Right lobe of liver (tissue), 6 donors: ENCODE measurements around the gene RFC3. TPM values are rescaled to one million over a fixed set of nuclear protein-coding genes. Genes with fewer than 3 reads are reported as not detected.

Experiments used
- ATAC-seq, 4 donors: fragments of 200-7000 bp; cut with Tn5 transposase; one replicate each; pipeline ENCODE4 v1.9.1; 2020; ENCODE audit warnings: mild to moderate bottlenecking in 4 of 4, moderate library complexity in 4 of 4
- DNase-seq, 3 donors: peaks; one replicate each; pipeline ENCODE4 v3.0.0-alpha.2; 2020
- H3K27ac ChIP-seq, 3 donors: fragments of 200-600 bp; one replicate each; pipeline ENCODE4 v1.8.0; 2022
- H3K27me3 ChIP-seq, 2 donors: fragments of 200-600 bp; one replicate each; pipeline ENCODE4 v1.8.0; 2022
- H3K36me3 ChIP-seq, 4 donors: fragments of 200-600 bp; sonication (generic) in 1 of 4; one replicate each; pipeline versions ENCODE4 v1.5.1 to v1.8.0; 2017 to 2022; ENCODE audit warnings: control low read depth in 1 of 4
- H3K4me1 ChIP-seq, 4 donors: fragments of 200-600 bp; sonication (generic) in 1 of 4; one replicate each; pipeline versions ENCODE4 v1.5.1 to v1.8.0; 2017 to 2022; ENCODE audit warnings: control low read depth in 1 of 4
- H3K4me3 ChIP-seq, 3 donors: fragments of 200-600 bp; one replicate each; pipeline ENCODE4 v1.8.0; 2022
- H3K9me3 ChIP-seq, 4 donors: fragments of 200-600 bp; sonication (generic) in 1 of 4; one replicate each; pipeline versions ENCODE4 v1.5.1 to v1.8.0; 2017 to 2022; ENCODE audit warnings: control low read depth in 1 of 4
- CTCF ChIP-seq, 4 donors: fragments of 200-600 bp in 3 of 4; fragments of 450-650 bp in 1 of 4; IDR thresholded peaks; one replicate each; pipeline versions ENCODE4 v1.5.1 to v1.8.0; 2016 to 2022; ENCODE audit warnings: antibody characterized with exemption in 4 of 4, mild to moderate bottlenecking in 2 of 4
- POLR2A ChIP-seq: fragments of 450-650 bp; IDR thresholded peaks from one replicate; pipeline ENCODE4 v1.6.1; 2017; ENCODE audit warnings: antibody characterized with exemption, mild to moderate bottlenecking
- WGBS: methylation state at CpG from one replicate; pipeline ENCODE4 v1.1.6; 2018; ENCODE audit warnings: low coverage, low lambda C conversion rate; ENCODE audit not compliant: insufficient coverage; ENCODE audit errors: missing lambda C conversion rate; 5-methylcytosine and 5-hydroxymethylcytosine counted together
- intact Hi-C, 2 donors: fragments of 100-400 bp; cut with DNase I; formaldehyde crosslinking; loops; one replicate each; pipeline versions ENCODE4 v1.11.2 to v1.14.1; 2022
- total RNA-seq, 6 experiments: library from RNA; depleted of rRNA in 2 of 6; stranded (reverse); fragments of >200 nt in 2 of 6; fragmentation: NEBNext Ultra II Directional in 3 of 6; extraction: Animal tissue kit (Norgen Biotek cat#: 25700) in 3 of 6; gene quantifications; one replicate each; pipeline versions ENCODE4 v1.1.0 to v1.2.4, GENCODE V29; 2016 to 2023
- donor health status: DM: no; HTN: yes; CAD: no.
- donor health status: DM: no; HTN: no; CAD: no.
- donor health status: DM: no; HTN: no; CAD: no.
- donor health status: DM: no; HTN: yes; CAD: no.
- donor health status: DM: no; HTN: yes; CAD: no.

RFC3 gene
- total RNA-seq, 6 experiments from 2014 or later: 1.6 to 10.0 (median 2.4) TPM

- intact Hi-C loops: no loop called here
- no peak for TF ChIP-seq POLR2A
- no peak for TF ChIP-seq CTCF (IDR thresholded peaks at IDR 0.05)
- 17% methylated on average over 6 of the region's 6 CpGs for WGBS
- H3K9me3 ChIP-seq: no peaks in the 10 kb centered on the region
- DNase-seq: no peak
- no peaks in the 10 kb centered on the region for H3K4me1 ChIP-seq
- no peak overlapping the region for H3K27ac ChIP-seq
- H3K27me3 ChIP-seq: no peaks in the 10 kb centered on the region
- no peaks in the 10 kb centered on the region for H3K36me3 ChIP-seq
- peak; percentile 36 to 62 (median 62) for ATAC-seq
- peak overlapping the region; percentile 18 to 38 (median 32) for H3K4me3 ChIP-seq
Observed at GRCh38 chr13:33787051-33787591, 30.8 kb upstream of the RFC3 start.

- TF ChIP-seq POLR2A (no peak), CTCF (IDR thresholded peaks at IDR 0.05) (no peak)
- Histone ChIP-seq H3K4me3 (no peak overlapping the region), H3K36me3 (no peaks in the 10 kb centered on the region), H3K27ac (no peak overlapping the region), H3K9me3 (no peaks in the 10 kb centered on the region), H3K27me3 (no peaks in the 10 kb centered on the region), H3K4me1 (no peaks in the 10 kb centered on the region)
- intact Hi-C loops: no loop called here
- DNase-seq (no peak), ATAC-seq (no peak)
- 94% methylated on average over 1 of the region's 1 CpG for WGBS
Observed at GRCh38 chr13:33789066-33789606, 28.8 kb upstream of the RFC3 start.

- Histone ChIP-seq H3K4me1 (no peaks in the 10 kb centered on the region), H3K27me3 (no peaks in the 10 kb centered on the region), H3K27ac (no peak overlapping the region), H3K36me3 (no peaks in the 10 kb centered on the region), H3K4me3 (no peak overlapping the region), H3K9me3 (no peaks in the 10 kb centered on the region)
- DNase-seq (no peak), ATAC-seq (no peak)
- TF ChIP-seq POLR2A (no peak), CTCF (IDR thresholded peaks at IDR 0.05) (no peak)
- intact Hi-C loops: no loop called here
- WGBS: 46% methylated on average over 4 of the region's 4 CpGs
Observed at GRCh38 chr13:33789739-33790138, 28.2 kb upstream of the RFC3 start.

- H3K36me3 ChIP-seq: no peaks in the 10 kb centered on the region
- no peak overlapping the region for H3K4me3 ChIP-seq
- intact Hi-C loops: no loop called here
- DNase-seq (no peak), ATAC-seq (no peak)
- TF ChIP-seq POLR2A: no peak
- no peak for TF ChIP-seq CTCF (IDR thresholded peaks at IDR 0.05)
- no peaks in the 10 kb centered on the region for H3K27me3 ChIP-seq
- H3K27ac ChIP-seq: no peak overlapping the region
- H3K9me3 ChIP-seq: no peaks in the 10 kb centered on the region
- H3K4me1 ChIP-seq: no peaks in the 10 kb centered on the region
Observed at GRCh38 chr13:33793726-33794125, 24.2 kb upstream of the RFC3 start.

GRCh38 chr13:33794576-33794975 lies 23.4 kb upstream of the RFC3 start:
- Histone ChIP-seq H3K9me3 (no peaks in the 10 kb centered on the region), H3K36me3 (no peaks in the 10 kb centered on the region), H3K27ac (no peak overlapping the region), H3K4me1 (no peaks in the 10 kb centered on the region), H3K27me3 (no peaks in the 10 kb centered on the region), H3K4me3 (no peak overlapping the region)
- DNase-seq: no peak
- no peak for TF ChIP-seq POLR2A
- TF ChIP-seq CTCF (IDR thresholded peaks at IDR 0.05): no peak
- intact Hi-C loops: no loop called here
- ATAC-seq: peak in 1 of 4 donors; percentile 33
- WGBS: 74% methylated on average over 4 of the region's 4 CpGs
